Astrocyte (in vitro differentiated cells and primary cell): ENCODE measurements around the gene EFEMP1. TPM values are rescaled to one million over a fixed set of nuclear protein-coding genes. Genes with fewer than 3 reads are reported as not detected.

Experiments
- DNase-seq: peaks from one replicate; pipeline ENCODE4 v3.0.0-alpha.2; 2010; ENCODE audit warnings: low read depth
- FAIRE-seq: peaks from 2 replicates; lab custom pipeline; 2011; peaks lifted over from hg19 to GRCh38; lab: Jason Lieb, UNC
- H2AFZ ChIP-seq: 2 replicates; pipeline ENCODE4 v1.6.0; 2012; ENCODE audit warnings: low read depth, low read length, inconsistent platforms
- H3K27ac ChIP-seq: 2 replicates; pipeline ENCODE4 v1.5.1; 2011; ENCODE audit warnings: low read depth, low read length, inconsistent platforms
- H3K27me3 ChIP-seq: 2 replicates; pipeline ENCODE4 v1.6.0; 2011; ENCODE audit warnings: low read length, inconsistent platforms; ENCODE audit not compliant: insufficient read depth
- H3K36me3 ChIP-seq: 2 replicates; pipeline ENCODE4 v1.5.1; 2011; ENCODE audit warnings: low read length, inconsistent platforms; ENCODE audit not compliant: insufficient read depth
- H3K4me1 ChIP-seq: 2 replicates; pipeline ENCODE4 v1.5.1; 2011; ENCODE audit warnings: low read length, inconsistent platforms; ENCODE audit not compliant: insufficient read depth
- H3K4me2 ChIP-seq: 2 replicates; pipeline ENCODE4 v1.6.0; 2012; ENCODE audit warnings: low read length, inconsistent platforms
- H3K4me3 ChIP-seq: 2 replicates; pipeline ENCODE4 v1.5.1; 2011; ENCODE audit warnings: low read depth, mild to moderate bottlenecking, low read length, inconsistent platforms; ENCODE audit not compliant: insufficient read depth
- H3K79me2 ChIP-seq: 2 replicates; pipeline ENCODE4 v1.6.0; 2012; ENCODE audit warnings: mild to moderate bottlenecking, low read length, inconsistent platforms; ENCODE audit not compliant: insufficient read depth
- H3K9ac ChIP-seq: 2 replicates; pipeline ENCODE4 v1.6.0; 2012; ENCODE audit warnings: mild to moderate bottlenecking, low read length, inconsistent platforms
- H3K9me3 ChIP-seq: 2 replicates; pipeline ENCODE4 v1.5.1; 2012; ENCODE audit warnings: low read depth, mild to moderate bottlenecking, low read length, inconsistent platforms; ENCODE audit not compliant: insufficient read depth
- H4K20me1 ChIP-seq: 2 replicates; pipeline ENCODE4 v1.6.0; 2012; ENCODE audit warnings: low read length, inconsistent platforms; ENCODE audit not compliant: insufficient read depth
- H3K27ac Mint-ChIP-seq: one replicate; pipeline ENCODE4 v1.8.0; 2021; ENCODE audit warnings: mild to moderate bottlenecking, mixed read lengths; ENCODE audit not compliant: unreplicated experiment
- H3K27me3 Mint-ChIP-seq: one replicate; pipeline ENCODE4 v1.8.0; 2021; ENCODE audit warnings: low read depth, mixed read lengths; ENCODE audit not compliant: unreplicated experiment
- H3K36me3 Mint-ChIP-seq: one replicate; pipeline ENCODE4 v1.8.0; 2021; ENCODE audit warnings: low read depth, mixed read lengths; ENCODE audit not compliant: unreplicated experiment
- H3K4me1 Mint-ChIP-seq: one replicate; pipeline ENCODE4 v1.8.0; 2021; ENCODE audit warnings: low read depth, mixed read lengths; ENCODE audit not compliant: unreplicated experiment
- H3K4me3 Mint-ChIP-seq: one replicate; pipeline ENCODE4 v1.8.0; 2021; ENCODE audit warnings: mild to moderate bottlenecking, moderate library complexity, mixed read lengths; ENCODE audit not compliant: unreplicated experiment
- H3K9me3 Mint-ChIP-seq: one replicate; pipeline ENCODE4 v1.8.0; 2021; ENCODE audit warnings: mild to moderate bottlenecking, mixed read lengths; ENCODE audit not compliant: unreplicated experiment
- EZH2 ChIP-seq: IDR thresholded peaks from 2 replicates; pipeline ENCODE4 v1.6.1; 2012; ENCODE audit warnings: mild to moderate bottlenecking, low read length, inconsistent platforms; ENCODE audit not compliant: insufficient read depth
- total RNA-seq: library from RNA; stranded (reverse); gene quantifications from 2 replicates; pipeline ENCODE4 v1.2.1, GENCODE V29; 2021
- TF ChIP-seq, protein P1 (sequence below): IDR thresholded peaks from 2 replicates; pipeline ENCODE4 v1.5.1; 2011; ENCODE audit warnings: low read depth, mild to moderate bottlenecking, inconsistent platforms, low read length, moderate library complexity; ENCODE audit not compliant: insufficient read depth

EFEMP1 gene
- total RNA-seq, 1 donor from 2014 or later, result 155 TPM

GRCh38 chr2:55899881-55900280 is 23.7 kb downstream of the EFEMP1 start:
- H3K4me1 Mint-ChIP-seq, result peaks cover 29% of the 10 kb centered on the region
- no peak for FAIRE-seq
- H3K4me2 ChIP-seq, result no peak overlapping the region

GRCh38 chr2:55898386-55899040 is 25.1 kb downstream of the EFEMP1 start:
- Mint-ChIP-seq H3K9me3 (peaks cover 3% of the 10 kb centered on the region), H3K27me3 (no peaks in the 10 kb centered on the region), H3K27ac (no peak overlapping the region), H3K4me1 (peaks cover 29% of the 10 kb centered on the region), H3K4me3 (no peak overlapping the region), H3K36me3 (no peaks in the 10 kb centered on the region)
- no peak overlapping the region for H3K4me2 ChIP-seq
- H2AFZ ChIP-seq, result no peak overlapping the region
- H3K27ac ChIP-seq, result no peak overlapping the region
- H3K27me3 ChIP-seq, result no peaks in the 10 kb centered on the region
- H4K20me1 ChIP-seq, result no peaks in the 10 kb centered on the region
- DNase-seq (no peak), FAIRE-seq (peak; percentile 17)
- H3K4me3 ChIP-seq, result no peak overlapping the region
- H3K4me1 ChIP-seq, result peaks cover 8% of the 10 kb centered on the region
- H3K79me2 ChIP-seq, result no peaks in the 10 kb centered on the region
- no peaks in the 10 kb centered on the region for H3K9me3 ChIP-seq
- TF ChIP-seq, protein P1, sequence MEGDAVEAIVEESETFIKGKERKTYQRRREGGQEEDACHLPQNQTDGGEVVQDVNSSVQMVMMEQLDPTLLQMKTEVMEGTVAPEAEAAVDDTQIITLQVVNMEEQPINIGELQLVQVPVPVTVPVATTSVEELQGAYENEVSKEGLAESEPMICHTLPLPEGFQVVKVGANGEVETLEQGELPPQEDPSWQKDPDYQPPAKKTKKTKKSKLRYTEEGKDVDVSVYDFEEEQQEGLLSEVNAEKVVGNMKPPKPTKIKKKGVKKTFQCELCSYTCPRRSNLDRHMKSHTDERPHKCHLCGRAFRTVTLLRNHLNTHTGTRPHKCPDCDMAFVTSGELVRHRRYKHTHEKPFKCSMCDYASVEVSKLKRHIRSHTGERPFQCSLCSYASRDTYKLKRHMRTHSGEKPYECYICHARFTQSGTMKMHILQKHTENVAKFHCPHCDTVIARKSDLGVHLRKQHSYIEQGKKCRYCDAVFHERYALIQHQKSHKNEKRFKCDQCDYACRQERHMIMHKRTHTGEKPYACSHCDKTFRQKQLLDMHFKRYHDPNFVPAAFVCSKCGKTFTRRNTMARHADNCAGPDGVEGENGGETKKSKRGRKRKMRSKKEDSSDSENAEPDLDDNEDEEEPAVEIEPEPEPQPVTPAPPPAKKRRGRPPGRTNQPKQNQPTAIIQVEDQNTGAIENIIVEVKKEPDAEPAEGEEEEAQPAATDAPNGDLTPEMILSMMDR, result no peak
- no peak for TF ChIP-seq EZH2
- no peak overlapping the region for H3K9ac ChIP-seq
- H3K36me3 ChIP-seq, result no peaks in the 10 kb centered on the region

More at GRCh38 chr2:55899881-55900280, 23.7 kb downstream of the EFEMP1 start:
- no peak overlapping the region for H2AFZ ChIP-seq
- H4K20me1 ChIP-seq, result no peaks in the 10 kb centered on the region
- H3K27ac ChIP-seq, result no peak overlapping the region
- H3K4me3 ChIP-seq, result no peak overlapping the region
- no peaks in the 10 kb centered on the region for H3K27me3 ChIP-seq
- Mint-ChIP-seq H3K27ac (no peak overlapping the region), H3K36me3 (peaks cover 8% of the 10 kb centered on the region), H3K4me3 (no peak overlapping the region), H3K9me3 (peaks cover 12% of the 10 kb centered on the region), H3K27me3 (no peaks in the 10 kb centered on the region)
- peaks cover 8% of the 10 kb centered on the region for H3K4me1 ChIP-seq
- no peaks in the 10 kb centered on the region for H3K36me3 ChIP-seq
- DNase-seq, result peak; percentile 95
- no peaks in the 10 kb centered on the region for H3K9me3 ChIP-seq
- TF ChIP-seq EZH2, result no peak
- TF ChIP-seq, protein P1, result no peak
- H3K79me2 ChIP-seq, result no peaks in the 10 kb centered on the region
- H3K9ac ChIP-seq, result no peak overlapping the region

- no peaks in the 10 kb centered on the region for H3K36me3 ChIP-seq
- H3K27me3 ChIP-seq, result no peaks in the 10 kb centered on the region
- H3K9me3 ChIP-seq, result no peaks in the 10 kb centered on the region
- no peak overlapping the region for H2AFZ ChIP-seq
- H3K4me2 ChIP-seq, result no peak overlapping the region
- no peak overlapping the region for H3K4me3 ChIP-seq
- H3K9me3 Mint-ChIP-seq, result no peaks in the 10 kb centered on the region
- H3K27ac ChIP-seq, result no peak overlapping the region
- no peaks in the 10 kb centered on the region for H3K36me3 Mint-ChIP-seq
- H3K9ac ChIP-seq, result no peak overlapping the region
- peaks cover 22% of the 10 kb centered on the region for H3K4me1 Mint-ChIP-seq
- H3K4me3 Mint-ChIP-seq, result no peak overlapping the region
- FAIRE-seq (no peak), DNase-seq (no peak)
- no peaks in the 10 kb centered on the region for H3K79me2 ChIP-seq
- H3K4me1 ChIP-seq, result peaks cover 7% of the 10 kb centered on the region
- H3K27me3 Mint-ChIP-seq, result no peaks in the 10 kb centered on the region
- TF ChIP-seq, protein P1, result no peak
- no peak for TF ChIP-seq EZH2
- H3K27ac Mint-ChIP-seq, result no peak overlapping the region
- H4K20me1 ChIP-seq, result no peaks in the 10 kb centered on the region
Measured at GRCh38 chr2:55896633-55897032, 26.9 kb downstream of the EFEMP1 start.
